Fibroblast of lung (primary cell): ENCODE measurements around the gene GRIK4. TPM values are rescaled to one million over a fixed set of nuclear protein-coding genes. Genes with fewer than 3 reads are reported as not detected.
A peak's percentile ranks its signal among the peaks of the same experiment; 100 is the strongest.

Experiments used
- DNase-seq, 2 donors: peaks; one replicate each; pipeline versions ENCODE4 v3.0.0 to v3.0.0-alpha.2; 2010; ENCODE audit warnings: low read depth in 2 of 2
- H2AFZ ChIP-seq: 2 replicates; pipeline ENCODE4 v1.5.1; 2012; ENCODE audit warnings: low read length, control low read depth, inconsistent platforms
- H3K27ac ChIP-seq: 2 replicates; pipeline ENCODE4 v1.5.1; 2011; ENCODE audit warnings: low read length, control low read depth; ENCODE audit not compliant: insufficient read depth
- H3K27me3 ChIP-seq: 2 replicates; pipeline ENCODE4 v1.5.1; 2011; ENCODE audit warnings: mild to moderate bottlenecking, low read length; ENCODE audit not compliant: control insufficient read depth, insufficient read depth
- H3K36me3 ChIP-seq: 2 replicates; pipeline ENCODE4 v1.5.1; 2011; ENCODE audit warnings: low read length; ENCODE audit not compliant: control insufficient read depth, insufficient read depth
- H3K4me1 ChIP-seq: 2 replicates; pipeline ENCODE4 v1.5.1; 2011; ENCODE audit warnings: low read length; ENCODE audit not compliant: control insufficient read depth, insufficient read depth; ENCODE audit errors: extremely low read depth
- H3K4me2 ChIP-seq: 2 replicates; pipeline ENCODE4 v1.5.1; 2011; ENCODE audit warnings: low read length, control low read depth; ENCODE audit not compliant: insufficient read depth; ENCODE audit errors: extremely low read depth
- H3K4me3 ChIP-seq, 4 experiments: fragments of 200-600 bp in 1 of 4; sonication (generic) in 1 of 4; replicated peaks in 1 of 4; 2 replicates each; pipeline ENCODE4 v1.5.1; 2011 to 2016; ENCODE audit warnings: low read length in 4 of 4, low read depth in 3 of 4, mild to moderate bottlenecking in 3 of 4, control low read depth in 2 of 4, inconsistent platforms in 1 of 4, mixed read lengths in 1 of 4; ENCODE audit not compliant: insufficient read depth in 1 of 4; ENCODE audit errors: control extremely low read depth in 1 of 4
- H3K79me2 ChIP-seq: 2 replicates; pipeline ENCODE4 v1.5.1; 2012; ENCODE audit warnings: mild to moderate bottlenecking, low read length, inconsistent platforms; ENCODE audit not compliant: control insufficient read depth, insufficient read depth
- H3K9ac ChIP-seq: 2 replicates; pipeline ENCODE4 v1.5.1; 2011; ENCODE audit warnings: mild to moderate bottlenecking, low read length, control low read depth; ENCODE audit not compliant: insufficient read depth
- H3K9me3 ChIP-seq: 2 replicates; pipeline ENCODE4 v1.5.1; 2012; ENCODE audit warnings: low read depth, low read length; ENCODE audit not compliant: control insufficient read depth, insufficient read depth
- H4K20me1 ChIP-seq: 2 replicates; pipeline ENCODE4 v1.5.1; 2011; ENCODE audit warnings: low read length; ENCODE audit not compliant: control insufficient read depth, insufficient read depth; ENCODE audit errors: extremely low read depth
- EZH2 ChIP-seq: IDR thresholded peaks from 2 replicates; pipeline ENCODE4 v1.5.1; 2012; ENCODE audit warnings: low read length, control low read depth, mild to moderate bottlenecking; ENCODE audit errors: missing control alignments
- polyA plus RNA-seq, 2 donors: library from polyadenylated mRNA; depleted of rRNA in 1 of 2; stranded (reverse) in 1 of 2; unstranded in 1 of 2; fragments of >200 nt; gene quantifications; 2 replicates each; pipeline ENCODE4 v1.2.1, GENCODE V29; 2011 to 2012; ENCODE audit warnings: missing spikeins in 1 of 2
- total RNA-seq: library from RNA; depleted of rRNA; stranded (reverse); fragments of >200 nt; gene quantifications from 2 replicates; pipeline ENCODE4 v1.2.1, GENCODE V29; 2014
- TF ChIP-seq, protein P1 (sequence below), 2 donors: IDR thresholded peaks in 1 of 2; conservative IDR thresholded peaks in 1 of 2; 1 replicate in 1 of 2; 2 replicates in 1 of 2; pipeline ENCODE4 v1.5.1; 2011 to 2012; ENCODE audit warnings: low read length in 2 of 2, control low read depth in 1 of 2, inconsistent platforms in 1 of 2, low read depth in 1 of 2, mild to moderate bottlenecking in 1 of 2

The GRIK4 gene
- total and polyA plus RNA-seq, 2 donors (not counting 1 experiment from before 2014, with no cell fraction given) = 0.17 to 1.5 TPM

DNA sequence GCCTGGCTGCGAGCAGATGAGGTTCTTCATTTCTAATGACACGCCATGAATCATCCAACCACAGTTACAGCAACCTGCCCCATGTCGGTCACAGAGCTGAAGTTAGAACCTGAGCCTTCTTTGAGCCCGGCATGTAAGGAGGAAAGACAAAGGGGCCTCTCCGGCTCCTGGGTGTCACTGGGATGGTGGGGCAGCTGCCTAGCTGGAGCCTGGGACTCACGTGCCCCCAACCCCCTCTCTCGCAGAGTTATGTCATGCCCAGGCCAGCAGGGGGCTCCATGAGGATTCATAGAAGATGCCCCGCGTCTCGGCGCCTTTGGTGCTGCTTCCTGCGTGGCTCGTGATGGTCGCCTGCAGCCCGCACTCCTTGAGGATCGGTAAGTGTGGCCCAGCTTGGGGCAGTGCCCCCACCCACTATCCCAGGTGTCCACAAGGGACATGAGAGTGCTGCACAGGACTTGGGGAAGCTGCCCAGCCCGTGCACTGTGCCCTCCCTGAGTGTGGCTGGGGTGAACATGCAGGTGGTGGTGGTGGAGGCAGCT lies 148.5 kb downstream of the GRIK4 start:
- H3K79me2 ChIP-seq = no peaks in the 10 kb centered on the region
- H3K4me2 ChIP-seq = no peak overlapping the region
- H3K9ac ChIP-seq = no peak overlapping the region
- no peak overlapping the region for H3K27ac ChIP-seq
- H2AFZ ChIP-seq = no peak overlapping the region
- H3K36me3 ChIP-seq = no peaks in the 10 kb centered on the region
- H3K4me1 ChIP-seq = no peaks in the 10 kb centered on the region
- peaks cover 2% of the 10 kb centered on the region for H3K27me3 ChIP-seq
- DNase-seq = peak; percentile 14 to 41
- no peaks in the 10 kb centered on the region for H4K20me1 ChIP-seq
- H3K9me3 ChIP-seq = no peaks in the 10 kb centered on the region
- TF ChIP-seq EZH2 = no peak
- TF ChIP-seq, protein P1, sequence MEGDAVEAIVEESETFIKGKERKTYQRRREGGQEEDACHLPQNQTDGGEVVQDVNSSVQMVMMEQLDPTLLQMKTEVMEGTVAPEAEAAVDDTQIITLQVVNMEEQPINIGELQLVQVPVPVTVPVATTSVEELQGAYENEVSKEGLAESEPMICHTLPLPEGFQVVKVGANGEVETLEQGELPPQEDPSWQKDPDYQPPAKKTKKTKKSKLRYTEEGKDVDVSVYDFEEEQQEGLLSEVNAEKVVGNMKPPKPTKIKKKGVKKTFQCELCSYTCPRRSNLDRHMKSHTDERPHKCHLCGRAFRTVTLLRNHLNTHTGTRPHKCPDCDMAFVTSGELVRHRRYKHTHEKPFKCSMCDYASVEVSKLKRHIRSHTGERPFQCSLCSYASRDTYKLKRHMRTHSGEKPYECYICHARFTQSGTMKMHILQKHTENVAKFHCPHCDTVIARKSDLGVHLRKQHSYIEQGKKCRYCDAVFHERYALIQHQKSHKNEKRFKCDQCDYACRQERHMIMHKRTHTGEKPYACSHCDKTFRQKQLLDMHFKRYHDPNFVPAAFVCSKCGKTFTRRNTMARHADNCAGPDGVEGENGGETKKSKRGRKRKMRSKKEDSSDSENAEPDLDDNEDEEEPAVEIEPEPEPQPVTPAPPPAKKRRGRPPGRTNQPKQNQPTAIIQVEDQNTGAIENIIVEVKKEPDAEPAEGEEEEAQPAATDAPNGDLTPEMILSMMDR (conservative IDR thresholded peaks at IDR 0.05 in 1 of 2, IDR thresholded peaks at IDR 0.05 in 1 of 2; ENCODE audit: low read depth in 1 of 2, low read length in 2 of 2) = peak; percentile 18 to 35
- H3K4me3 ChIP-seq = no peak overlapping the region

DNA sequence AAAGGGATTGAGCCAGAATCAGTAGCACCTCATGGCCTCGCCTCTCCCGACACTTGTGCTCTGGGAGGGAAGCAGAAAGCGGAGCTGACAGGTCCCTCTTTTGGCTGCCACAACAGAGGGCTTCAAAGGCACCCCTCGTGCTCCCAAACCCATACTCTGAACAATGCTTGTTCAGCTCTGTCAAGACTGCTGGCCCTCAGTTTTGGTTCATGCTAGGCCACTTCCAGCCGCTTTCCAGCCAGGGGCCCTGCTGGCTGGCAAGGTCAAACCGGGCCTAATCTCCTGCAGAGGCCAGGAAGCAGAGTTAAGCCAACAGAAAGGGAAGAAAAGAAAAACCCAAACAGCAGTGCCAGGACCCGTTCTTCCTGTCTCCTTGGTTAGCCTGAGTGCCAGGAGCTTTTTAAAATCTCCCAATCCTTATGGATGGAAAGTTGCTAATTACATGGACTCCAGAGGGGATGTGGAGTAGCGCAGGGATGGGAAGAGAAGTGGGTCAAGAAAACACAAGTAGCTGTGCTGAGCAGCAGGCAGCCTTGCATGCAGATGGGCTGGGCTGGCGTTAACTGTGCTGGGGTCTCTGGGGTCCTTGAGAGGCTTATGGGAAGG lies 150.6 kb downstream of the GRIK4 start:
- Histone ChIP-seq H3K79me2 (no peaks in the 10 kb centered on the region), H3K27me3 (peaks cover 2% of the 10 kb centered on the region), H3K4me1 (no peaks in the 10 kb centered on the region), H3K9ac (no peak overlapping the region), H2AFZ (no peak overlapping the region), H3K4me3 (no peak overlapping the region), H3K36me3 (no peaks in the 10 kb centered on the region), H4K20me1 (no peaks in the 10 kb centered on the region), H3K4me2 (no peak overlapping the region), H3K27ac (no peak overlapping the region), H3K9me3 (no peaks in the 10 kb centered on the region)
- no peak for DNase-seq
- TF ChIP-seq, protein P1 (conservative IDR thresholded peaks at IDR 0.05 in 1 of 2, IDR thresholded peaks at IDR 0.05 in 1 of 2; ENCODE audit: low read depth in 1 of 2, low read length in 2 of 2) = no peak
- TF ChIP-seq EZH2 = no peak

DNA sequence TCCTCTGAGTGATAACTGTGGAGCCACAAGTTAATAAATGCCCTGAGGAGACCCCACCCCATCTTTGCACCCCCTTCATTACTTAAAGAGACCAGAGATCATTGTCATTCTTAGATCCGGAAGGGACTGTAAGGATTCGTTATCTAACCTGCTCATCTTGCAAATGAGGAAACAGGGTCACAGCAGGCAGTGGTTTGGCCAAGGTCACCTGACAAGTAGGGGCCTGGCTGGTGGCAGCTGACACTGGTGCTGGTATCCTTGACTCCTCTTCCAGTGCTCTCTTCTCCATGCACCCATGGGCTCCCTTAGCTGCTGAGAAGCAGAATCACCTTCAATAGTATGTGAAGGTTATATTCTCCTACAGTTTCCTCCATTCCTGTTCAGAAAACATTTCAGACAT lies 151.6 kb downstream of the GRIK4 start:
- Histone ChIP-seq H3K9me3 (no peaks in the 10 kb centered on the region), H3K79me2 (no peaks in the 10 kb centered on the region), H2AFZ (no peak overlapping the region), H3K4me2 (no peak overlapping the region), H4K20me1 (peaks cover 1% of the 10 kb centered on the region), H3K27me3 (peaks cover 2% of the 10 kb centered on the region), H3K36me3 (no peaks in the 10 kb centered on the region), H3K9ac (no peak overlapping the region), H3K4me3 (no peak overlapping the region), H3K4me1 (no peaks in the 10 kb centered on the region), H3K27ac (no peak overlapping the region)
- TF ChIP-seq EZH2 = no peak
- TF ChIP-seq, protein P1 (conservative IDR thresholded peaks at IDR 0.05 in 1 of 2, IDR thresholded peaks at IDR 0.05 in 1 of 2; ENCODE audit: low read depth in 1 of 2, low read length in 2 of 2) = no peak
- no peak for DNase-seq
